ENCODE measurements around the gene NEK6. TPM values are rescaled to one million over a fixed set of nuclear protein-coding genes. Genes with fewer than 3 reads are reported as not detected.
A peak's percentile ranks its signal among the peaks of the same experiment; 100 is the strongest.

The NEK6 gene
- total RNA-seq, 1 experiment from 2014 or later, result 66.6 TPM

- Histone ChIP-seq H3K27me3 (replicated peaks; ENCODE audit: control insufficient read depth, insufficient read depth, low read length) (no peaks in the 10 kb centered on the region), H3K4me3 (ENCODE audit: low read depth, low read length) (no peak overlapping the region), H3K9me3 (no peaks in the 10 kb centered on the region), H3K4me1 (no peaks in the 10 kb centered on the region), H3K36me3 (ENCODE audit: control insufficient read depth, insufficient read depth, low read length) (peaks cover 2% of the 10 kb centered on the region)
- intact Hi-C loops (cut with micrococcal nuclease; ENCODE audit: unreplicated experiment), result no loop called here
- no TSS peak for BruUV-seq (replicated peaks)
- H3K4me3 Mint-ChIP-seq (ENCODE audit: unreplicated experiment), result no peak overlapping the region
- ChIA-PET POLR2A (no interaction called here), CTCF (no interaction called here)
- TF ChIP-seq CTCF (IDR thresholded peaks at IDR 0.05; ENCODE audit: insufficient read depth in 1 of 2, low read depth in 1 of 2, low read length in 1 of 2, severe bottlenecking in 1 of 2, unreplicated experiment in 1 of 2), result no peak
- no peak overlapping the region for H3K27ac Mint-ChIP-seq (ENCODE audit: unreplicated experiment)
- no peaks in the 10 kb centered on the region for H3K9me3 Mint-ChIP-seq (ENCODE audit: unreplicated experiment)
- no peaks in the 10 kb centered on the region for H3K4me1 Mint-ChIP-seq (ENCODE audit: low read depth, unreplicated experiment)
- no peaks in the 10 kb centered on the region for H3K27me3 Mint-ChIP-seq (ENCODE audit: insufficient read depth, unreplicated experiment)
- no peak for DNase-seq
- H3K36me3 Mint-ChIP-seq (ENCODE audit: insufficient read depth, unreplicated experiment), result peaks cover 50% of the 10 kb centered on the region
Measured at GRCh38 chr9:124341455-124342170, 83.9 kb downstream of the NEK6 start.

DNA sequence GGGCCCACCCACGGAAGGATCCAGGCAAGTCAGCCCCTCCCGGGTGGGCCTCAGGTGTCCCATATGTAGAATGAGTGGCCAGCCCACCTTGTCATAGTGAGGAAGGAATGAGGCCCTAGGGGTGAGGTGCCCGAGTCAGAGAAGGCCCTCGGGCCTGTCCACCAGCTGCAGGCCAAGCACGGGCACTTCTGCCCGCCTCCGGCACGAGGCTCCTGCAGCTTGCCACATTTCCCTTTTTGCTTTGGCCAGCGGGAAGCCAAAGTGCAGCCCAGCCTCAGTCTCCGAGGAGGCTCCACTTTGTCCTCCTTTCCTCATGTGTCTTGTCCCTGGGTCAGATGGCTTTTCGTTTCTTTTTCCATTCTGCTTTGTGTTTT lies 84.6 kb downstream of the NEK6 start:
- intact Hi-C loops (cut with micrococcal nuclease; ENCODE audit: unreplicated experiment), result no loop called here
- H3K36me3 ChIP-seq (ENCODE audit: control insufficient read depth, insufficient read depth, low read length), result no peaks in the 10 kb centered on the region; the same call in none of the 2 replicates
- CTCF ChIA-PET, result interaction anchor here (0.6 kb wide), 1 partner anchor 158 kb away, joined by 3 read pairs; no protein-coding TSS in a partner anchor
- H3K4me1 Mint-ChIP-seq (ENCODE audit: low read depth, unreplicated experiment), result no peaks in the 10 kb centered on the region
- POLR2A ChIA-PET, result no interaction called here
- H3K9me3 ChIP-seq, result no peaks in the 10 kb centered on the region
- H3K9me3 Mint-ChIP-seq (ENCODE audit: unreplicated experiment), result no peaks in the 10 kb centered on the region
- H3K27me3 ChIP-seq (replicated peaks; ENCODE audit: control insufficient read depth, insufficient read depth, low read length), result no peaks in the 10 kb centered on the region
- H3K4me3 Mint-ChIP-seq (ENCODE audit: unreplicated experiment), result no peak overlapping the region
- peak overlapping the region; percentile 10 for H3K27ac Mint-ChIP-seq (ENCODE audit: unreplicated experiment)
- no peak for TF ChIP-seq CTCF (IDR thresholded peaks at IDR 0.05; ENCODE audit: insufficient read depth in 1 of 2, low read depth in 1 of 2, low read length in 1 of 2, severe bottlenecking in 1 of 2, unreplicated experiment in 1 of 2)
- no TSS peak for BruUV-seq (replicated peaks)
- H3K27me3 Mint-ChIP-seq (ENCODE audit: insufficient read depth, unreplicated experiment), result no peaks in the 10 kb centered on the region
- no peak overlapping the region for H3K4me3 ChIP-seq (ENCODE audit: low read depth, low read length)
- peaks cover 53% of the 10 kb centered on the region for H3K36me3 Mint-ChIP-seq (ENCODE audit: insufficient read depth, unreplicated experiment)
- H3K4me1 ChIP-seq, result no peaks in the 10 kb centered on the region
- no peak for DNase-seq

GRCh38 chr9:124342776-124343485 lies 85.2 kb downstream of the NEK6 start:
- Mint-ChIP-seq H3K27me3 (ENCODE audit: insufficient read depth, unreplicated experiment) (no peaks in the 10 kb centered on the region), H3K36me3 (ENCODE audit: insufficient read depth, unreplicated experiment) (peaks cover 53% of the 10 kb centered on the region), H3K4me3 (ENCODE audit: unreplicated experiment) (no peak overlapping the region), H3K9me3 (ENCODE audit: unreplicated experiment) (no peaks in the 10 kb centered on the region), H3K4me1 (ENCODE audit: low read depth, unreplicated experiment) (no peaks in the 10 kb centered on the region), H3K27ac (ENCODE audit: unreplicated experiment) (peak overlapping the region; percentile 10)
- TF ChIP-seq CTCF (IDR thresholded peaks at IDR 0.05; ENCODE audit: insufficient read depth in 1 of 2, low read depth in 1 of 2, low read length in 1 of 2, severe bottlenecking in 1 of 2, unreplicated experiment in 1 of 2), result no peak
- Histone ChIP-seq H3K4me3 (ENCODE audit: low read depth, low read length) (no peak overlapping the region), H3K9me3 (no peaks in the 10 kb centered on the region), H3K36me3 (ENCODE audit: control insufficient read depth, insufficient read depth, low read length) (no peaks in the 10 kb centered on the region; the same call in none of the 2 replicates), H3K27me3 (replicated peaks; ENCODE audit: control insufficient read depth, insufficient read depth, low read length) (no peaks in the 10 kb centered on the region), H3K4me1 (no peaks in the 10 kb centered on the region)
- no TSS peak for BruUV-seq (replicated peaks)
- no peak for DNase-seq
- ChIA-PET POLR2A (no interaction called here), CTCF (interaction anchor here (0.6 kb wide), 1 partner anchor 159 kb away, joined by 3 read pairs; no protein-coding TSS in a partner anchor)
- intact Hi-C loops (cut with micrococcal nuclease; ENCODE audit: unreplicated experiment), result no loop called here

Measured in Caco-2 (cell line).